ENCODE measurements around the gene SIK3. TPM values are rescaled to one million over a fixed set of nuclear protein-coding genes. Genes with fewer than 3 reads are reported as not detected.

The SIK3 gene
- polyA plus RNA-seq, 1 of the 3 experiments (the other 2 are of a cell fraction): 5.1 TPM

GRCh38 chr11:117011541-117011898, 86.7 kb downstream of the SIK3 start:
- H3K9me3 ChIP-seq: no peaks in the 10 kb centered on the region
- H3F3A ChIP-seq (replicated peaks; ENCODE audit: insufficient read depth): peaks cover 20% of the 10 kb centered on the region
- H3K27ac ChIP-seq (ENCODE audit: low read depth in 2 of 2, low read length in 1 of 2): peak overlapping the region in 1 of 2 experiments; percentile 76; a peak in 2 of 4 replicates
- no peaks in the 10 kb centered on the region for H4K20me1 ChIP-seq (ENCODE audit: insufficient read depth)
- ChIA-PET CTCF (interaction anchor here (1.4 kb wide), 1 partner anchor 220 kb away, joined by 3 read pairs; the partner anchor contains the start of gene APOA5), POLR2A (no interaction called here)
- no peaks in the 10 kb centered on the region for H3K9me2 ChIP-seq
- H3K36me3 ChIP-seq (replicated peaks in 1 of 2; ENCODE audit: control insufficient read depth in 1 of 2, insufficient read depth in 2 of 2, low read length in 1 of 2): no peaks in the 10 kb centered on the region
- H3K9ac ChIP-seq: peak overlapping the region; percentile 18; the same call in 1 of the 2 replicates
- H3K4me3 ChIP-seq (ENCODE audit: low read depth in 2 of 2, low read length in 1 of 2): no peak overlapping the region
- H3K4me1 ChIP-seq (ENCODE audit: control insufficient read depth in 1 of 2, insufficient read depth in 2 of 2, low read depth in 1 of 2, low read length in 1 of 2): peaks cover 0 to 20% of the 10 kb centered on the region in 2 experiments; a peak in 1 of 4 replicates
- WGBS (ENCODE audit: low lambda C conversion rate): 87% methylated on average over 3 of the region's 3 CpGs
- H3K27me3 ChIP-seq (ENCODE audit: insufficient read depth): no peaks in the 10 kb centered on the region
- H3K4me2 ChIP-seq: peak overlapping the region; percentile 17
- H3K79me2 ChIP-seq (ENCODE audit: insufficient read depth): peaks cover 8% of the 10 kb centered on the region
- DNase-seq: no peak
- no peak overlapping the region for H2AFZ ChIP-seq (ENCODE audit: low read depth)
- no peak for TF ChIP-seq EZH2phosphoT487 (IDR thresholded peaks at IDR 0.05; ENCODE audit: borderline replicate concordance, low read depth)
- TF ChIP-seq USF2 (IDR thresholded peaks at IDR 0.05; ENCODE audit: borderline replicate concordance, low read depth, low read length): no peak
- TF ChIP-seq GATA2 (CRISPR knock-in tag; IDR thresholded peaks at IDR 0.05): no peak
- no peak for TF ChIP-seq RFX5 (IDR thresholded peaks at IDR 0.05; ENCODE audit: low read length)
- TF ChIP-seq USF1 (IDR thresholded peaks at IDR 0.05; ENCODE audit: borderline replicate concordance, low read depth): no peak
- TF ChIP-seq YY1 (IDR thresholded peaks at IDR 0.05; ENCODE audit: low read depth): no peak
- no peak for TF ChIP-seq ZBTB33 (IDR thresholded peaks at IDR 0.05; ENCODE audit: borderline replicate concordance, low read depth)
- TF ChIP-seq EP300 (IDR thresholded peaks at IDR 0.05; ENCODE audit: borderline replicate concordance in 1 of 2, low read depth in 1 of 2, low read length in 1 of 2): no peak
- no peak for TF ChIP-seq RXRA (IDR thresholded peaks at IDR 0.05; ENCODE audit: borderline replicate concordance, low read depth)
- TF ChIP-seq MAX (IDR thresholded peaks at IDR 0.05; ENCODE audit: low read depth): no peak
- TF ChIP-seq JUND (IDR thresholded peaks at IDR 0.05): no peak
- no peak for TF ChIP-seq SMC3 (IDR thresholded peaks at IDR 0.05; ENCODE audit: low read depth, low read length)
- TF ChIP-seq ELF1 (IDR thresholded peaks at IDR 0.05): no peak
- TF ChIP-seq IRF3 (IDR thresholded peaks at IDR 0.05; ENCODE audit: low read depth, low read length): no peak
- TF ChIP-seq CHD2 (IDR thresholded peaks at IDR 0.05; ENCODE audit: low read length, partially characterized antibody): no peak
